HepG2 (cell line): ENCODE results near the gene SCFD1. TPM values are rescaled to one million over a fixed set of nuclear protein-coding genes. Genes with fewer than 3 reads are reported as not detected.
A peak's percentile ranks its signal among the peaks of the same experiment; 100 is the strongest.

Experiments
- AKAP8 ChIP-seq: sonication (generic); formaldehyde crosslinking; IDR thresholded peaks from 2 replicates; pipeline ENCODE4 v1.5.1; 2020; ENCODE audit warnings: mild to moderate bottlenecking, missing genetic modification reagents
- ARID4A ChIP-seq: sonication (generic); formaldehyde crosslinking; IDR thresholded peaks from 2 replicates; pipeline ENCODE4 v1.5.0; 2020; ENCODE audit warnings: mild to moderate bottlenecking, missing genetic modification reagents, borderline replicate concordance
- CBX5 ChIP-seq: sonication (generic); formaldehyde crosslinking; IDR thresholded peaks from 2 replicates; pipeline ENCODE4 v1.4.0; 2020; ENCODE audit warnings: missing genetic modification reagents, borderline replicate concordance
- FUBP1 ChIP-seq: sonication (generic); formaldehyde crosslinking; IDR thresholded peaks from 2 replicates; pipeline ENCODE4 v1.5.1; 2020; ENCODE audit warnings: missing genetic modification reagents, mild to moderate bottlenecking, borderline replicate concordance
- HCFC1 ChIP-seq: fragments of 150-350 bp; IDR thresholded peaks from 2 replicates; pipeline ENCODE4 v1.6.1; 2014; ENCODE audit warnings: low read depth, low read length
- HIVEP1 ChIP-seq: sonication (generic); formaldehyde crosslinking; IDR thresholded peaks from 2 replicates; pipeline ENCODE4 v1.4.0; 2020; ENCODE audit warnings: mild to moderate bottlenecking, missing genetic modification reagents
- IRF2 ChIP-seq: IDR thresholded peaks from 2 replicates; pipeline ENCODE4 v1.6.1; 2018; ENCODE audit warnings: missing genetic modification reagents, missing compliant biosample characterization
- KMT2B ChIP-seq: IDR thresholded peaks from 2 replicates; pipeline ENCODE4 v1.6.1; 2016; ENCODE audit warnings: missing genetic modification reagents, missing compliant biosample characterization
- NR2F1 ChIP-seq, 2 experiments: fragments of 450-650 bp in 1 of 2; formaldehyde crosslinking in 1 of 2; IDR thresholded peaks; 2 replicates each; pipeline versions ENCODE4 v1.5.0 to v1.6.1; 2016 to 2020; ENCODE audit warnings: mild to moderate bottlenecking in 1 of 2, missing compliant biosample characterization in 1 of 2, missing genetic modification reagents in 1 of 2, moderate library complexity in 1 of 2
- POLR2G ChIP-seq: fragments of 200-400 bp; formaldehyde crosslinking; IDR thresholded peaks from 2 replicates; pipeline ENCODE4 v1.6.1; 2018; ENCODE audit warnings: mild to moderate bottlenecking, low read depth, low read length, moderate library complexity
- RBAK ChIP-seq: sonication (generic); formaldehyde crosslinking; IDR thresholded peaks from 2 replicates; pipeline ENCODE4 v1.5.1; 2020; ENCODE audit warnings: mild to moderate bottlenecking, missing genetic modification reagents
- REST ChIP-seq, 2 experiments: IDR thresholded peaks; 2 replicates each; pipeline ENCODE4 v1.6.1; 2011 to 2012; ENCODE audit warnings: low read length in 2 of 2, borderline replicate concordance in 1 of 2, low read depth in 1 of 2, mild to moderate bottlenecking in 1 of 2, moderate library complexity in 1 of 2
- SP140L ChIP-seq: sonication (generic); formaldehyde crosslinking; IDR thresholded peaks from 2 replicates; pipeline ENCODE4 v1.4.0; 2020; ENCODE audit warnings: missing genetic modification reagents, borderline replicate concordance
- STAT5B ChIP-seq: sonication (generic); formaldehyde crosslinking; IDR thresholded peaks from 2 replicates; pipeline ENCODE4 v1.4.0; 2020; ENCODE audit warnings: missing genetic modification reagents
- TARDBP ChIP-seq: sonication (generic); formaldehyde crosslinking; IDR thresholded peaks from 2 replicates; pipeline ENCODE4 v1.8.0; 2022; ENCODE audit warnings: mild to moderate bottlenecking, missing genetic modification reagents
- YY1 ChIP-seq: IDR thresholded peaks from 2 replicates; pipeline ENCODE4 v1.6.1; 2011; ENCODE audit warnings: low read length, low read depth, moderate library complexity, mild to moderate bottlenecking; ENCODE audit not compliant: insufficient read depth, insufficient replicate concordance
- ZNF446 ChIP-seq: sonication (generic); formaldehyde crosslinking; IDR thresholded peaks from 2 replicates; pipeline ENCODE4 v1.5.0; 2020; ENCODE audit warnings: mild to moderate bottlenecking, missing genetic modification reagents
- ZNF549 ChIP-seq: sonication (generic); formaldehyde crosslinking; IDR thresholded peaks from 2 replicates; pipeline ENCODE4 v1.5.0; 2020; ENCODE audit warnings: missing genetic modification reagents
- ZNF577 ChIP-seq: sonication (generic); formaldehyde crosslinking; IDR thresholded peaks from 2 replicates; pipeline ENCODE4 v1.4.0; 2020; ENCODE audit warnings: mild to moderate bottlenecking, low read depth, missing genetic modification reagents, borderline replicate concordance
- polyA plus RNA-seq, 8 experiments: library from polyadenylated mRNA; depleted of rRNA in 3 of 8; stranded (reverse) in 7 of 8; unstranded in 1 of 8; fragments of >200 nt; fragmentation: Illumina TruSeq in 4 of 8; extraction: Trizol in 4 of 8; gene quantifications; 2 replicates each; pipeline versions ENCODE4 v1.2.1 to v1.2.3, GENCODE V29; 2011 to 2016; ENCODE audit warnings: low read depth in 4 of 8, missing spikeins in 1 of 8, mixed read lengths in 1 of 8; ENCODE audit not compliant: insufficient read depth in 1 of 8
- total RNA-seq, 5 experiments: library from RNA; depleted of rRNA; stranded (reverse); fragments of >200 nt; fragmentation: Illumina TruSeq; extraction: Trizol; gene quantifications; 2 replicates each; pipeline ENCODE4 v1.2.3, GENCODE V29; 2016; ENCODE audit warnings: low read depth in 1 of 5

Gene SCFD1
- total and polyA plus RNA-seq, 2 of the 13 experiments (the other 11 are each of a cell fraction or from before 2014, with no cell fraction given): 235 to 256 TPM

- TF ChIP-seq STAT5B (CRISPR knock-in tag) (peak; percentile 89; the same call in 1 of the 2 replicates), HCFC1 (peak; percentile 75), REST (IDR thresholded peaks at IDR 0.05; ENCODE audit: borderline replicate concordance in 1 of 2, low read depth in 1 of 2, low read length in 2 of 2) (peak in 1 of 2 experiments; percentile 86; a peak in 2 of 4 replicates), ZNF446 (peak; percentile 84), ZNF549 (CRISPR knock-in tag) (peak; percentile 54; the same call in 1 of the 2 replicates), RBAK (CRISPR knock-in tag) (no peak), IRF2 (CRISPR knock-in tag) (peak; percentile 98), ARID4A (CRISPR knock-in tag) (peak; percentile 99), ZNF577 (CRISPR knock-in tag) (peak; percentile 93; the same call in 1 of the 2 replicates), TARDBP (CRISPR knock-in tag) (peak; percentile 98), FUBP1 (CRISPR knock-in tag) (peak; percentile 97), SP140L (CRISPR knock-in tag) (peak; percentile 98), NR2F1 (CRISPR knock-in tag; IDR thresholded peaks at IDR 0.05) (peak; percentile 24 to 61; a peak in 3 of 4 replicates), CBX5 (CRISPR knock-in tag) (peak; percentile 100), KMT2B (CRISPR knock-in tag) (peak; percentile 100), POLR2G (peak; percentile 100), AKAP8 (CRISPR knock-in tag) (peak; percentile 96), HIVEP1 (CRISPR knock-in tag) (peak; percentile 96), YY1 (peak; percentile 100)
These were observed at the start of gene SCFD1 (continued) for GRCh38 chr14:30621940-30622830.
